Measurements from ENCODE around the gene PWWP2A. TPM values are rescaled to one million over a fixed set of nuclear protein-coding genes. Genes with fewer than 3 reads are reported as not detected.
"Not testable (repeated sequence)": the region's sequence is repeated elsewhere in the genome, so short reads cannot be mapped to it uniquely, and the experiment has no call there.

Gene PWWP2A
- total RNA-seq (2014; rRNA removed; shearing (Covaris generic)) = 10.2 and 12.6 TPM in 2 replicates
- 11.2 and 12.3 TPM in 2 replicates for polyA plus RNA-seq (2015; cell fraction: cytosol; rRNA removed)
- polyA plus RNA-seq (2015; cell fraction: nucleus; rRNA removed) = 18.0 and 21.4 TPM in 2 replicates

DNA sequence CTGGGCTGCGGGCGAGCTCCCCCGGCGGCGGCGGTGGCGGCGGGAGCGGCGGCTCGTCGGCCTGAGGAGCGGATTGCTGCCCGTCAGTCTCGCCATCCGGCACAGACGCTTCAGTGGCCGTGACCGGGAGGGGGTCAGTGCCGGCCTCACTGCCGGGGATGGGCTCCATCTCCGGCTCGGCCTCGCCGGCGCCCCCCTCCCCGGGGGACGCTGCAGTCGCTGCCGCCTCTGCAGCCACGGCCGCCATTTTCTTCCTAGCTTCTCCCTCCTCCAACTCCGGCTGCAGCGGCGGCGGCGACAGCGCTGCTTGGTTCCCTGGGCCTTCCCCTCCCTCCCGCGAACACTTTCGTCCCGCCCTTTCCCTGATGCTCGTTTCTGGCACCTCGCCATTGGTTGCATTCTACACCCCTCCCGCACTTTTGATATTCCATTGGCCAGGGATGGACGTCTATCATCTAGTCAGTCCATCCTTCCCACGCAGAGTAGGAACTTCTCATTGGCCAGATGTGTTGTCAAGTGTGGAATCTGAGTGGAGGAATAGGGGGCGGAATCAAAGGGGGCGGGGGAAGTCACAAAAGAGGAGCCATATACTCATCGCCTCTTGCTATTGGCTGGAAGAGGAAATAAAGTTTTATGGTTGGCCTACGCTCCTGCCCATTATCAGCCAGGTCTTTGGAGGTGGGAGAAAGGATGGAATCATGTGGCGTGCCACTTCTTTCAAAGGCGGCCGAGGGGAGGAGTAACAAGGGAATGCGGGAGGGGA is at the start of gene PWWP2A:
TSS of gene PWWP2A (minus strand) at position 309 of the 763 bp plus-strand sequence. CDS start at position 247, 62 bp downstream.
- DNase-seq (ENCODE audit: low read depth) = peak; percentile 100

- DNase-seq (ENCODE audit: low read depth) = no peak
These were observed 48.4 kb upstream of the PWWP2A start for GRCh38 chr5:160167624-160168165.

DNA sequence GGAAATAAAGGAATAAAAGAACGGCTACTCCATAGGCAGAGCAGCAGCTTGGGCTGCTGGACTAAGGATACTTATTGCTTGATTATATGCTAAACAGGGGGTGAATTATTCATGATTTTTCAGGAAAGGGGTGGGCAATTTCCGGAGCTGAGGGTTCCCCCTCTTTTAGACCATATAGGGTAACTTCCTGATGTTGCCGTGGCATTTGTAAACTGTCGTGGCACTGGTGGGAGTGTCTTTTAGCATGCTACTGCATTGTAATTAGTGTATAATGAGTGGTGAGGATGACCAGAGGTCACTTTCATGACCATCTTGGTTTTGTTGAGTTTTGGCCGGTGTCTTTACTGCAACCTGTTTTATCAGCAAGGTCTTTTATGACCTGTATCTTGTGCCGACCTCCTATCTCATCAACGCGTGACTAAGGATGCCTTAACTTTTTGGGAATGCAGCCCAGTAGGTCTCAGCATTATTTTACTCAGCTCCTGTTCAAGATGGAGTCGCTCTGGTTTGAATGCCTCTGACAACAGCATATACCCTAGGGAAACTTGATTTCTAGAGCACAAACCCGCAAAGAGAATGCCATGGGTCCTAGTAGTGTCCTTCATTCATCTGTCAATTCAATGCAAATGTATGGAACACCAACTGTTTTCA is 47.8 kb upstream of the PWWP2A start:
- DNase-seq (ENCODE audit: low read depth) = no peak

DNA sequence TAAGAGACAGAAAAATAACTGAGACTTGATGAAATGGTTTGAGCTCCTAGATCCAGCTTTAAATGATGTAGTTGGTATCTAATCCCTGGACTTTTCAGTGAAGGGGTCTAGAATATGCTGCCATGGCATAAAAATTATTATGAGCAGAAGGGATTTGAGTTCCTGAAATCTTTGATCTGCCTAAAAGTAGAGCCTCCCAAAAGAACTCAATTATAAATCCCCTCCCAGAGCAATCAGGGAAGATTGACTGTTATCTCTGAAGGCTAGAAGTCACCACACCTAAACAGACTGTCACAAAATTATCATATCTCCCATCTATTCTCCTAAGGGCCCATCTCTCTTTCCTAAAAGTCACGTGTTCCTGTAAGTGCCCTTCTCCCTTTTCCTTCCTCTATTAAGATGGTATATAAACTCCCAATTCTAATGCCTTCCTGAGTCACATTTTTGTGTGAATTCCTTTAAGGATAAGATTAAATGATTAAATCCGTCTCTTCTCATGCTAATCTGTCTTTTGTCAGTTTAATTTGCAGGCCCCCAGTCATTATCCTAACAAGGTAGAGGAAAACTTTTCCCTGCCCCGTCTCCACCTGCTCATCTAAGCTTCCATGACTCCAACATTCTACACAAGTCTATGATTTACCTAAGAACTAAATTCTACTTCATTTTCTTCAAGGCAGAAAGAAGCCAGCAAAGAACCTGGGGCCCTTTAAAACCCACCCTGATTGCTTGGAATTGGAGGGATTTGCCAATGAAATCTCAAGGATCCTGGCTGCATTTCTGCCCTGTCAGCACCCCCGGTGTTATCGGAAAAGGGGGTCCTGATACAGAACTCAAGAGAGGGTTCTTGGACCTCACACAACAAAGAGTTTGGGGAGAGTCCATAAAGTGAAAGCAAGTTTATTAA is 47.1 kb upstream of the PWWP2A start:
- DNase-seq (ENCODE audit: low read depth) = no peak

DNA sequence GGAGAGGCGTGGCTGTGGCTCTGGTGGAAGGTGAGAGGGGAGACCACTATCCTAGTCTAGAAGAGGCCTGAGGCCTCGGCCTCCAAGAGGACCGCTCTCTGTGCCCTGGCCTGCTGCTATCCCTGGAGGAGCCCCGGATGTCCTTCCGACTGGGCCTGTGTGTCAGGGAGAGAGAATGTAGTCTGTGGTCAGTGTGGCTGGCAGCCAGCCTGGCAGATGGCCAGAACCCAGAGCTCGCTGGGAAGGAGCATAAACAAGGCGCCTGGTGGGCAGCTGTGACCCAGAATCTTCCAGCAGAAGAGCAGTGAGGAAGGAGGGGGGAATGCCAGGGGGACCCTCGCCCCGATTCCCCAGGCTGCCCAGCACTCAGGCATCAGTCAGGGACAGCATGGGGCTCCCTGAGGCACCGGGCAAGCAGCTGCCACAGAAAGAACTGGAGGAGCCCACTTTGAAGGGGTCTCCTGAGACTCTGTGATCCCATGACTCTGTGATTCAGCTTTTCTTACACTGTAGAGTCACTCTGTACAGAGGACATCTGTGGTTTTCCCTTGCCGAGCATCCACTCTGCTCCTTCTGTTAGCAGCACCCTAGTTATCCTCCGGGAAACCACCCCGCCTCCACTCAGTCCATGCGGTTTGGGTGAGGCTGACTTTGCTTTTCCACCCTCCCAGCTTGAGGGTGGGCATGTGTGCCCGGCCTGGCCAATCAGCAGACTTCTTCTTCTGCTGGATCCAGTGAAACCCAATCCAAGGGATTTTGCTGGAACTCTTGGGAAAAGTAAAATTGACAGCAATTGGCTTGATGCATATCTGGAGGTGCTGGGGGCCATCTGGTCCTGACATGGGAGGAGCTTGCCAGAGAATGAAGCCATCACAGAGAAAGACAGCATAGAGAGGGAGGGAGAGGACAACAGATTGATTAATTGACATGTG is 46.2 kb upstream of the PWWP2A start:
- peak; percentile 100 for DNase-seq (ENCODE audit: low read depth)

DNA sequence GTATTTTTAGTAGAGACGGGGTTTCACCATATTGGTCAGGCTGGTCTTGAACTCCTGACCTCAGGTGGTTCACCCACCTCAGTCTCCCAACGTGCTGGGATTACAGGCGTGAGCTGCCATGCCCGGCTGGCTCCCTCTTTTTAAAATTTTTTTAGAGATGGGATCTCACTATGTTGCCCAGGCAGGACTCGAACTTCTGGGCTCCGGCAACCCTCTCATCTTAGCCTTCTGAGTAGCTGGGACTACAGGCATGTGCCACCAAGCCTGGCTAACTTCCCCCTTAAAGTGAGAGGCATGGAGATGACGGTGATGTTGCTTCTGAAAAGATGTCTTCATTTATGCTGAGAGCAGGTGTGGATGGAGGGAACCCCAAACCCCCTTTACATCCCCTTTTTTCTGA is 43.7 kb upstream of the PWWP2A start:
- no peak for DNase-seq (ENCODE audit: low read depth)

DNA sequence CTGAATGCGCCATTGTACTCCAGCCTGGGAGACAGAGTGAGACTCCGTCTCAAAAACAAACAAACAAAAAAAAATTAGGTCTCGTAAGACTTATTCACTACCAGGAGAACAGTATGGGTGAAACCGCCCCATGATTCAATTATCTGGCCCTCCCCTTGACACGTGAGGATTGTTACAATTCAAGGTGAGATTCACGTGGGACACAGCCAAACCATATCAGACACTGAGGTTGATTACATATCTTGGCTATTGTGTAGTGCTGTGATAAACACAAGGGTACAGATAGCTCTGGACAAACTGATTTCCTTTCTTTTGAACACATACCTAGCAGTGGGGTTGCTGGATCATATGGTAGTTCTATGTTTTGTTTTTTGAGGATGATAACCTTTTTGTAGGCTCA is 42.4 kb upstream of the PWWP2A start:
- DNase-seq (ENCODE audit: low read depth) = no peak

- DNase-seq (ENCODE audit: low read depth) = not testable (repeated sequence)
These were observed 41.6 kb upstream of the PWWP2A start for GRCh38 chr5:160160875-160161274.

- no peak for DNase-seq (ENCODE audit: low read depth)
These were observed 40.9 kb upstream of the PWWP2A start for GRCh38 chr5:160159991-160160792.

- no peak for DNase-seq (ENCODE audit: low read depth)
These were observed 38.8 kb upstream of the PWWP2A start for GRCh38 chr5:160158087-160158486.

GRCh38 chr5:160155017-160155750 is 35.9 kb upstream of the PWWP2A start:
- DNase-seq (ENCODE audit: low read depth) = no peak

DNA sequence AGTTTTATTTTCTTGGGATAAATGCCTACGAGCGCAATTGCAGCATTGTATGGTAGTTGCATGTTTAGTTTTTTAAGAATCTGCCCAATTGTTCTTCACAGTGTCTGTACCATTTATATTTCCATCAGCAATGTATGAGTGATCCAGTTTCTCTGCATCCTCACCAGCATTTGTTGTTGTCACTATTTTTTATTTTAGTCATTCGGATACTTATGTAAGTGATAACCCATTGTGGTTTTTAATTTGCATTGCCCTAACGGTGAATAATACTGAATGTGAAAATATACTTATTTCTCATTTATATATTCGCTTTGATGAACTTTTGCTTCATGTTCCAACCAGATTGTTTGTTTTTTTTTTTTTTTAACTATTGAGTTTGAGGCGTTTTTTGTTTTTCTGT is 33.7 kb upstream of the PWWP2A start:
- no peak for DNase-seq (ENCODE audit: low read depth)

DNA sequence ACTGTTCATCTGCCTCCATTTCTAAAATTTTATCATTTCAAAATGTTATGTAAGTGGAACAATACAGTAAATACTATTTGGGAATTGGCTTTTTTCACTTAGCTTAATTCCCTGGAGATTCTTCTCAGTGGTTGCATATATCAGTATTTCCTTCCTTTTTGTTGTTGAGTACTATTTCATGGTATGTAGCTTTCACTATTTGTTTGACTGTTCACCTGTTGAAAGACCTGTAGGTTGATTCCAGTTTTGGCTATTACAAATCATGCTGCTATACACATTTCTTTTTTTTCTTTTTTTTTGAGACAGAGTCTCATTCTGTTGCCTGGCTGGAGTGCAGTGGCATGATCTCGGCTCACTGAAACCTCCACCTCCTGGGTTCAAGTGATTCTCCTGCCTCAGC is 33.0 kb upstream of the PWWP2A start:
- no peak for DNase-seq (ENCODE audit: low read depth)

DNA sequence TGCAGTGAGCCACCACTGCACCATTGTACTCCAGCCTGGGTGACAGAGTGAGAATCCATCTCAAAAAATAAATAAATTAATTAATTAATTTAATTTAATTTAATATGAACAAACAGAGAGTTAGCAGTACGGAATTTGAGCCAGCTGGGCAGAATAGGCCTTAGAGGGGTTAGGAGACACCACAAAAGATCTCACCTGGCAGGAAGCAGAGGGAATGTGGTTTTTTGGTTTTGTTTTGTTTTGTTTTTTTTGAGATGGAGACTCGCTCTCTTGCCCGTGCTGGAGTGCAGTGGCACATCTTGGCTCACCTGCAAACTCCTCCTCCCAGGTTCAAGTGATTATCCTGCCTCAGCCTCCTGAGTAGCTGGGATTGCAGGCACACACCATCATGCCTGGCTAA is 31.8 kb upstream of the PWWP2A start:
- DNase-seq (ENCODE audit: low read depth) = no peak

- no peak for DNase-seq (ENCODE audit: low read depth)
These were observed 31.1 kb upstream of the PWWP2A start for GRCh38 chr5:160150381-160150780.

- not testable (repeated sequence) for DNase-seq (ENCODE audit: low read depth)
These were observed 25.2 kb upstream of the PWWP2A start for GRCh38 chr5:160144436-160144835.

- DNase-seq (ENCODE audit: low read depth) = no peak
These were observed 15.1 kb upstream of the PWWP2A start for GRCh38 chr5:160134332-160134731.

GRCh38 chr5:160133918-160134304 is 14.7 kb upstream of the PWWP2A start:
- DNase-seq (ENCODE audit: low read depth) = no peak

Data from HT1080 (cell line).